ENCODE measurements around the gene FIS1.
"Not testable (repeated sequence)": the region's sequence is repeated elsewhere in the genome, so short reads cannot be mapped to it uniquely, and the experiment has no call there.

Gene FIS1

DNA sequence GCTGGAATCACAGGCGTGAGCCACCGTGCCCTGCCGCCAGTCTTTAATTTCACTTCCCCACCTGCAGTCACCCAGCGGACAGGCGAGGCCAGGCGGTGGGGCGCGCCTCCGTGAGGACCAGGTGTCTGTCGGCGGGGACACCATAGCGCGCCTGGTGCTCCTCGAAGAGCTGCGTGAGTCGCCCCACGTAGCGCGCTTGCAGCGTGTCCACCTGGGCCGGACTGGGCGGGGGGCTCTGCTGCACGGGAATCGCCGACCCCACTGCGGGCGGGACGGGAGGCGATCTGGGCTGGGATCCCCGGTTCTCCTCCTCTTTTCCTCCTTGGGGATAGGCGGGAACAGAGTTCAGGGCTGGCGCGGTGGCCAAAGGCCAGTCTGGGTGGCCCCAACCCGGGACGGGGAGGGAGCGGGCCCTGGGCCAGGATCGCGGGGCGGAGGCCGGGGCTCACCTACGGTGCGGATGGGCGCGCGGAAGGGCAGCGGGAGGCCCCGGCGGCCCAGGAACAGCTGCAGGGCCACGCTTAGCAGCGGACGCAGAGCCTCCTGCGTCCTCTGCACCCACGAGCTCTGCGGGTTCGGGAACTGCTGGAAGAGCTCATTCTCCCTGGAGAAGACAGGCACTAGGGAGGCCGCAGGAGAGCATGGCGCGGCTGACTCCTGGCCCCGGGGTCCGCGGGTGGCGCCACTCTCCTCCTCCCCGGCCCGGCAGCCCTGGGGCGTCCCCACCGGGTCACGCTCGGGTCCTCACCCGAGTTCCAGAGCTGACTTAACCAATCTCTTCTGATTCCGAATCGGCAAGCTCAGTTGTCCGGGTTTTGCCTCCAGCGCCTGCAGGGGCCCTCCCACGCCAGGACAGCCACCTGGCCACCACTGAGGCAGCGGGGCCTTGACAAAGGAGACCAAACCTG, 42.9 kb downstream of the FIS1 start:
- no peak for DNase-seq

DNA sequence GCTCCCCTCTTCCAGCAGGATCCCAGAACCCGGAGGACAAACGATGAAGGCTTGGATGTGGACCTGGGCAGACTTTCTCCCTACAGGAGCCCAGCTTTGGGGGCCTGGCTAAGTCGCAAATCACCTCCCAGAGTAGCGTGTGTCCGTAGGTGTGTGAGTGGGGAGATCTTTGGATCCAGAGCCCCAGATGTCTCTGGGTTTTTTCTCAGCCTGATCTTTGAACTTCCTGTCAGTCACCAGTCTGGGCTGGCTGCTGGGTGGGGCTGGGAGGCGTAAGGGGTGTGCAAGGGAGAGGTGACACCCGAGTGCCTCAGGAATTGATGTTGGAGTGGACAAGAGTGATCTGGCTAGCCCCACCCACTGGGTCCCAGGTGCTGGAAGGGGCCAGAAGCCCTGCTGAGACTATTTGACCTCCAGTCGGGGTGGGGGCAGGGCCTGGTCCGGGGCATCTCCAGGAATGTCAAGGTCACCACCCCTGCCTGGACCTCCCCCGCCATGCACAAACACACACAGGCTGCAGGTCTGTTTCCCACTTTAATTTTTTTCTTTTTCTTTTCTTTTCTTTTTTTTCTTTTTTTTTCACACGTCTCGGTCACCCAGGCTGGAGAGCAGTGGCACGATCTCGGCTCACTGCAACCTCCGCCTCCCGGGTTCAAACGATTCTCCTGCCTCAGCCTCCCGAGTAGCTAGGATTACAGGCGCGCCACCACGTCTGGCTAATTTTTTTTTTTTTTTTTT, 43.9 kb downstream of the FIS1 start, which contains the start of gene MOGAT3:
MOGAT3 (minus strand) TSS at position 175 of the 738 bp plus-strand sequence. CDS start 182 bp downstream, outside the sequence.
- no peak for DNase-seq

DNA sequence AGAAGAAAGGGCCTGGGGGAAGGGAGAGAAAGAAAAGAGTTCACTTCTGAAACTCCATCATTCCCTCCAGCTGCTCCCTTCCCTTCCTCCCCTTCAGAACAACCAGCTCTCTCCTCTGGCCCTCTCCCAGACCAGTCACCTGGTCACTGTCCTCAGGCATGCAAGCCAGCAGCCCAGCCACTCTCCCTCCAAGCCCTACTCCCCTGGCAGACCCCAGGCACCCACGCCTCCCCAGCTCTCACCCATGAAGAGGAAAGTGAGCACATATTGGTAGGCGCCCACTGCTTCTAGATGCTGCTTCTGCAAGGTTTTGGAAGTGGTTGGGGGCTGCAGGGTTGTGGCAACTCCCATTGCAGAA, 44.4 kb downstream of the FIS1 start:
- DNase-seq, result no peak

DNA sequence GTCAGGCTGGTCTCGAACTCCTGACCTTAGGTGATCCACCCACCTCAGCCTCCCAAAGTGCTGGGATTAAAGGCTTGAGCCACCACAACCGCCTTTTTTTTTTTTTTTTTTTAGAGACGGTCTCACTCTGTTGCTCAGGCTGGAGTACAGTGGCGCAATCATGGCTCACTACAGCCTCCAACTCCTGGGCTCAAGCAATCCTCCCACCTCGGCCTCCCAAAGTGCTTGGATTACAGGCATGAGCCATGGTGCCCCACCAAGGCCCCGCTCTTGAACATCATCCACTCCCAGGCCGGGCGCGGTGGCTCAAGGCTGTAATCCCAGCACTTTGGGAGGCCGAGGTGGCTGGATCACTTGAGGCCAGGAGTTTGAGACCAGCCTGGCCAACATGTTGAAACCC, 45.4 kb downstream of the FIS1 start:
- DNase-seq, result not testable (repeated sequence)

DNA sequence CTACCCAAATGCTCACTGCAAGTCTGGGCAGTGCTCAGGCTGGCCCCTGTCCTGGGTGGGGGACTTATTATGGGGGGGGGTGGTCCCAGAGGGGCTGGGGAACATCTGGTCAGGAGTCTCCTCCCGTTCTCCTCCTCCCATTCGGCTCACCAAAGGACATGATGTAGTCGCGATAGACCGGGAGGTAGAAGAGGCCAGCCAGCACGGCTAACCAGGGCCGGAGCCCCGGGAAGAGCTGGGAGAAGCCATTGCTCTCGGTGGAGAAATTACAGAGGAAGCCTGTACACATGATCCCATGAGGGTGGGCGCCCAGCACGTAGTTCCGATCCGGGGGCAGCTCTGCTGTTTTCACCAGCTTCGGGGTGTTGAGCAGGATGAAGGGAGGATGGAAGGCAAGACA, 46.4 kb downstream of the FIS1 start:
- no peak for DNase-seq

DNA sequence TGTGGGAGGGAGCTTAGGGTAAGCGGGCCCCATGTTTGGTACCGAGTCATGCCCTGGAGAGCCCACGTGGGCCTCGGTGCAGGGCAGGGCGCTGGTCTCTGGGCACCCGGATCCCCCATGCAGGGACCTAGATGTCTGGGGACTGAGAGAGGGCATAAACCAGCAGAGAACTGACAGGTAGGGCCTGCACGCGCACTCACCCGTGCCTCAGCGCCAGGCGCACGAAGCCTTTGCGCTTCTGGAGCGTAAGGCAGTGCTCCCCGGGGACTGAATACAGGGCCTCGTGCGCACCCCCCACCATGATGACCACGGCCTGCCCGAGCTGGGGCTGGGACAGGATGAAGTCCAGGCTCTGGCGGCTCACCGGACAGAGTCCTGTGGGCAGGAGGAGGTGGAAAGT, 46.9 kb downstream of the FIS1 start:
- no peak for DNase-seq

DNA sequence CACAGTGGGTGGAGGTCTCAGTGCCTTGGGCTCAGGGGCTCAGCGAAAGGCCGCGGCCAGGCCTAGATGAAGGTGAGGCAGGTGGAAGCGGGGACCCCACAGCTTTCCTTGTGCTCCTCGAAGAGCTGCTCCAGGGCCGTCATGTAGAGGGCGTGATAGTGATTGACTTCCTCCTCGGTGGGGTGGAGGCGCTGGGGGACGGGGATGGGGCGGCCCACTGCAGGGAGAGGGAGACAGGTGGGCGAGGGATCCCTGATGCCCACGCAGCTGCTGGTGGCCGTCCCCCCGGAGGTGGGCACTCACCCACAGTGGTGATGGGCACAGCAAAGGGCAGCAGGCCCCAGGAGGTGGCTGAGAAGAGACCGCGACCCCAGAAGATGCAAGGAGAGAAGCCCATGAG, 49.0 kb downstream of the FIS1 start:
- DNase-seq, result no peak

All from NCI-H1105 treated with DMSO at 0.1 percent for 48 hours (cell line).